ENCODE results near the gene LZTR1. TPM values are rescaled to one million over a fixed set of nuclear protein-coding genes. Genes with fewer than 3 reads are reported as not detected.

LZTR1 gene
- total and polyA plus RNA-seq, 8 donors, result 43.0 to 71.9 (median 58.3) TPM

DNA sequence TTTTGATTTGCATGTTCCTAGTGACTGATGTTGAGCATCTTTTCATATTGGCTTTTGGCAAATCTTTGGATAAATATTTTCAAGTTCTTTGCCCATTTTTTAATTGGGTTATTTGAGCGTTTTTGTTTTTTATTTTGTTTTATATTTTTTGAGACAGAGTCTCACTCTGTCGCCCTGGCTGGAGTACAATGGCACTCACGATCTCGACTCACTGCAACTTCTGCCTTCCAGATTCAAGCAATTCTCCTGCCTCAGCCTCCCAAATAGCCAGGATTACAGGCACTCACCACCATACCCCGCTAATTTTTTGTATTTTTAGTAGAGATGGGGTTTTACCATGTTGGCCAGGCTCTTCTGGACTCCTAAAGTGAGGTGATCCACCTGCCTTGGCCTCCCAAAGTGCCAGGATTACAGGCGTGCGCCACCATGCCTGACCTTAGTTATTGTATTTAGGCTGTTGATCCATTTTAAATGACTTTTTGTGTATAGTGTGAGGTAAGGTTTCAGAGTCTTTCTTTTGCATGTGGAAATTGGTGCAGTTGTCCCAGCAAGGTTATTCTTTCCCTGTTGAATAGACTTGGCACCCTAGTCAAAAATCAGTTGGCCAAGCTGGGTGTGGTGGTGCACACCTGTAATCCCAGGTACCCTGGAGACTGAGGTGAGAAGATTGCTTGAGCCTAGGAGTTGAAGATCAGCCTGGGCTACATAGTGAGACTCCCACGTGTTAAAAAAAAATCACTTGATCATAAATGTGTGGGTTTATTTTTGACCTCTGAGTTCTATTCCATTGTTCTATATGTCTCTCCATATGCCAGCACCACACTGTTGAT lies 38.8 kb upstream of the LZTR1 start:
- Histone ChIP-seq H3K27me3 (no peaks in the 10 kb centered on the region), H3K4me1 (peaks cover 17 to 52% of the 10 kb centered on the region in 2 donors), H3K36me3 (no peaks in the 10 kb centered on the region), H3K4me3 (no peak overlapping the region), H3K9me3 (no peaks in the 10 kb centered on the region), H3K27ac (no peak overlapping the region)
- TF ChIP-seq, protein P1, sequence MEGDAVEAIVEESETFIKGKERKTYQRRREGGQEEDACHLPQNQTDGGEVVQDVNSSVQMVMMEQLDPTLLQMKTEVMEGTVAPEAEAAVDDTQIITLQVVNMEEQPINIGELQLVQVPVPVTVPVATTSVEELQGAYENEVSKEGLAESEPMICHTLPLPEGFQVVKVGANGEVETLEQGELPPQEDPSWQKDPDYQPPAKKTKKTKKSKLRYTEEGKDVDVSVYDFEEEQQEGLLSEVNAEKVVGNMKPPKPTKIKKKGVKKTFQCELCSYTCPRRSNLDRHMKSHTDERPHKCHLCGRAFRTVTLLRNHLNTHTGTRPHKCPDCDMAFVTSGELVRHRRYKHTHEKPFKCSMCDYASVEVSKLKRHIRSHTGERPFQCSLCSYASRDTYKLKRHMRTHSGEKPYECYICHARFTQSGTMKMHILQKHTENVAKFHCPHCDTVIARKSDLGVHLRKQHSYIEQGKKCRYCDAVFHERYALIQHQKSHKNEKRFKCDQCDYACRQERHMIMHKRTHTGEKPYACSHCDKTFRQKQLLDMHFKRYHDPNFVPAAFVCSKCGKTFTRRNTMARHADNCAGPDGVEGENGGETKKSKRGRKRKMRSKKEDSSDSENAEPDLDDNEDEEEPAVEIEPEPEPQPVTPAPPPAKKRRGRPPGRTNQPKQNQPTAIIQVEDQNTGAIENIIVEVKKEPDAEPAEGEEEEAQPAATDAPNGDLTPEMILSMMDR (IDR thresholded peaks at IDR 0.05), result no peak
- DNase-seq, result no peak
- no peak for ATAC-seq
- intact Hi-C loops (cut with DNase I), result no loop called here

DNA sequence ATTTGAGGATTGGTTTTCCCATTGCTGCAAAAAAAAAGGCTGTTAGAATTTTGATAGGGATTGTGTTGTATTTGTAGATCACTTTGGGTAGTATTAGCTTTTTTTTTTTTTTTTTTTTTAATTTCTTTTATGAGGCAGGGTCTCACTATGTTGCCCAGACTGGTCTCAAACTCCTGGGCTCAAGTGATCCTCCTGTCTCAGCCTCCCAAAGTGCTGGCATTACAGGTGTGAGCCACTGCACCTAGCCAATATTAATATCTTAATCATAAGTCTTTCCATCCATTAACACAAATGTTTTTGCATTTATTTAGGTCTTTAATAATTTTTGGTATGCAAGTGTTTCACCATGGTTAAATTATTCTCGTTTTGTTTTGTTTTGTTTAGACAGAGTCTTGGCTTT lies 38.1 kb upstream of the LZTR1 start:
- intact Hi-C loops (cut with DNase I), result no loop called here
- Histone ChIP-seq H3K36me3 (peaks cover 0 to 2% of the 10 kb centered on the region in 2 donors), H3K27me3 (no peaks in the 10 kb centered on the region), H3K9me3 (no peaks in the 10 kb centered on the region), H3K4me1 (peaks cover 17 to 46% of the 10 kb centered on the region in 2 donors), H3K27ac (no peak overlapping the region), H3K4me3 (no peak overlapping the region)
- ATAC-seq (no peak), DNase-seq (no peak)
- TF ChIP-seq, protein P1 (IDR thresholded peaks at IDR 0.05), result no peak

DNA sequence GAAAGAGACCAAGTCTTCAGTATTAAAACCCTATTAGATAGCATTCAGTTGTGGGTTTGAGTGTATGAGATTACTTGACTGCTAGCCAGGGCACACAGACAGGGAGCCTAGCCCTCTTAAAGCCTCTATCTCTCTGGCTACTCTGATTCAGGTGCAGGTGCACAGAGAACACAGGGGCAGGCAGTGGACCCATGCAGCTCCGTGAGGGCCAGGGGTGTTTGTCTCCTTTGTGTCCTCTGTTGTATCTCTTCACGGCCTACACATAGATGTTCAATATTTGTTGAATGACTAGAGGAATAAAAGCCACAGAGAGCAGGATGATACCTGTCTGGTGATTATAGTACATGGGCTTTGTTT lies 36.5 kb upstream of the LZTR1 start:
- intact Hi-C loops (cut with DNase I), result no loop called here
- H3K4me1 ChIP-seq, result peaks cover 14 to 35% of the 10 kb centered on the region in 2 donors

DNA sequence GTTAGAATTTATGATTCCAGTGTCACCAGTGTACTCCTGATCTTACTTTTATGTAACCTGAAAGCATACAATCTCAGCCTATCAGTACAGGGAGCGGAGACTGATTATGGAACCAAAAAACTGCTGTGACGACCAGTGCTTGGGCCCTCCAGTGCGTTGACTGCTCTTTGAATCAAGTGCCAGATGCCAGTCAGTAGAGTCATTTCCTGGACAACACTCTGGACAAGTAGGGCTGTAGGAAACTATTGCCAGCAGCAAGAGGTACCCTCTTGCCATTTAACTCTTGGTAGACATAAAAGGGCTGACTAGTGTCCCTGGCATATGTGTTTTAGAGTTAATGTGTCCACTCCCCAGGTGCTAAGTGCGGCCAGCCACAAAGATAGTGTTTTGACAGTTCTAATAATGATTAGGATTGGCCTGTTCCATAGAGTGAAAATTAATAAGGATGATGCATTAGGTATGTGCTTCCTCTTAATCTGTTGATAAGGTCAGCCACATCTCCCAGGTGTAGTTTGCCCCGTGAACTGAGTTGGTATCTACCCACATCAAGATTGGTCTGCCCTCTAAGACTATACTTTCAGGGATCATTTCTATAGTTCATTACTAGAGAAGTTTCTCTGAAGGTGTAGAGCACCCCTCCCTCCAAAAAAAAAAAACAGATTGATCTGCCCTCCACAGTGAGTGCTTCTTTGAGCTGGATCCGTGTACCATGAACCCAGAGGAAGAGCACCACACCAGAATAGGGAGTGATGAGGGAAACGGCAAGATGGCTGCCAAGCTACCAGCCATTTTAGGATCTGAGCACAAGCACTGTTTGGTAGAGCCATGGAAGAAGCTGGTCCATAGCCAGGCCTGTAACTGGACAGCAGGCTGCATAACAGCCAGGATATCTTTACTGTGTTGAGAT lies 35.8 kb upstream of the LZTR1 start:
- ATAC-seq, result peak; percentile 88
- intact Hi-C loops (cut with DNase I), result no loop called here
- Histone ChIP-seq H3K9me3 (no peaks in the 10 kb centered on the region), H3K36me3 (peaks cover 0 to 25% of the 10 kb centered on the region in 2 donors), H3K27ac (peak overlapping the region; percentile 33 to 39), H3K4me1 (peaks cover 14 to 28% of the 10 kb centered on the region in 2 donors), H3K4me3 (no peak overlapping the region), H3K27me3 (no peaks in the 10 kb centered on the region)
- TF ChIP-seq, protein P1 (IDR thresholded peaks at IDR 0.05), result no peak
- DNase-seq, result peak in 1 of 4 donors; percentile 49

More for the DNA sequence above, 36.5 kb upstream of the LZTR1 start:
- TF ChIP-seq, protein P1 (IDR thresholded peaks at IDR 0.05), result no peak
- Histone ChIP-seq H3K36me3 (peaks cover 0 to 17% of the 10 kb centered on the region in 2 donors), H3K27ac (peak overlapping the region in 1 of 2 donors; percentile 33), H3K27me3 (no peaks in the 10 kb centered on the region), H3K4me3 (no peak overlapping the region), H3K9me3 (no peaks in the 10 kb centered on the region)
- DNase-seq (no peak), ATAC-seq (peak; percentile 10)

DNA sequence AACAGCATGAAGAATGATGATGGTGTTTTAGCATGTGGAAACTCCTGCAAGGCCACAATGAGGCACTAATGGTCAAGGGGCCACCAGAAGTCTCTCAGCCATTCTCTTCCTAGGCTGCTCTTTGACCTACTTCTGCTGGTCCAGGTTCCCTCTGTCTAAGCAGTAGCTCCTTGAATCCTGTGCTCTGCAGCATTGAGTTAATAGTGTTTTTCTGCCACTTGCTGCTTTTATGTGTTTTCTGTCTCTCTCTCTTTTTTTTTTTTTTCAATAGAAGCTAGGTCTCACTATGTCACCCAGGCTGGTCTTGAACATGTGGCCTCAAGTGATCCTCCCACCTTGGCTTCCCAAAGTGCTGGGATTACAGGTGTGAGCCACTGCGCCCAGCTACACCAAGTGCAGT lies 35.1 kb upstream of the LZTR1 start:
- TF ChIP-seq, protein P1 (IDR thresholded peaks at IDR 0.05), result no peak
- no peak overlapping the region for H3K4me3 ChIP-seq
- H3K27ac ChIP-seq, result peak overlapping the region; percentile 33 to 39
- H3K4me1 ChIP-seq, result peaks cover 14 to 28% of the 10 kb centered on the region in 2 donors
- intact Hi-C loops (cut with DNase I), result no loop called here
- H3K27me3 ChIP-seq, result no peaks in the 10 kb centered on the region
- DNase-seq (no peak), ATAC-seq (no peak)
- H3K36me3 ChIP-seq, result peaks cover 0 to 31% of the 10 kb centered on the region in 2 donors
- H3K9me3 ChIP-seq, result no peaks in the 10 kb centered on the region

Data from left lung (tissue), 10 donors.